ENCODE measurements around the gene PEX19. TPM values are rescaled to one million over a fixed set of nuclear protein-coding genes. Genes with fewer than 3 reads are reported as not detected.

The PEX19 gene
- total RNA-seq, 4 donors from 2014 or later: 61.9 to 151 (median 82.4) TPM

DNA sequence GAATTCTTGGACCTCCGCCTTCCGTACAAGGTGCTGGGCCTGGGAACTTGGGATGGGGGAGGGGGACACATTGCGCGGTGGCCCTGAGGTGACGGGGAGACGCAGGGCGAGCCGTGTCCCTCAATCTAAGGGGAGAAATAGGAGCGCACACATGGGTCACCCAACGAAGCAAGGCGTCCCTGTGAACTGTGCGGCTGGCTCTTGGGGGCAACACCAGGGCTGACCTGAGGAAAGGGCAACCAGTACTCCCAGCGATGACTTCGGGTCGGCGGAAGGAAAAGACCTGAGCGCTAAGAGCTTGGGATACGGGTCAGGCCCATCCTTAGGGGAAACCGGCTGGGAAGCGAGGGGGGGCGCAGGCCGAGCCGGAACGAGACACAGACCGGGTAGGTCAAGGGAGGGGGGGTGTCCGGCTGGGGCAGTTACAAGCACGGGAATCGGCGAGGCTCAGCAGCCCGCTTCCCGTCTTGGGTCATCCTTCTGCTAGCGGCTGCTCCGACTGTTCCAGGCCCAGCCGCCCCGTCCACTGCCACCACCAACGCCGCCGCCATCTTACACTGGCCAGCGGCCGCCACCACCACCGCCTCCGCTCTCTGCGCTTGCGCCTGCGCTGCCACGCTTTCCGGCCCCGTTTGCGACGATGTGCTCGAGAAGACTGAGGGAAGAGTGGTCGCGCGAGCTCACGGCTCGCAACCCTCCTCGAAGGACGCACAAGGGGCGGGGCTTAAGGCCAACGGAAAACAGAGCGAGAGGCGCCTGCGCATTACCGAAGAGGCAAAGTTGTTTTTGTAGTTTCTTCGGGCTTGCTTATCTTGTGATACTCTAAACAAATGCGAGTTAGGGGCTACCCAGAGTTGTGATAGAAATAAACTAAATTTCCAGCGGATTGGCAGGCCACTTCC, 22.8 kb downstream of the PEX19 start, which contains the start of gene DCAF8:
Gene DCAF8 (minus strand): TSS at position 657 of the 902 bp plus-strand sequence. CDS start 18,541 bp downstream, outside the sequence.
- peak within 1 kb of the TSS; percentile 96 to 99 (median 96) for H3K27ac ChIP-seq
- intact Hi-C loops (cut with DNase I; ENCODE audit: low total_unique reads): loop anchor here (1.0 kb wide), 1 partner anchor 23 kb away; the partner anchor contains the start of gene PEX19
- peak; percentile 80 to 89 for ATAC-seq

DNA sequence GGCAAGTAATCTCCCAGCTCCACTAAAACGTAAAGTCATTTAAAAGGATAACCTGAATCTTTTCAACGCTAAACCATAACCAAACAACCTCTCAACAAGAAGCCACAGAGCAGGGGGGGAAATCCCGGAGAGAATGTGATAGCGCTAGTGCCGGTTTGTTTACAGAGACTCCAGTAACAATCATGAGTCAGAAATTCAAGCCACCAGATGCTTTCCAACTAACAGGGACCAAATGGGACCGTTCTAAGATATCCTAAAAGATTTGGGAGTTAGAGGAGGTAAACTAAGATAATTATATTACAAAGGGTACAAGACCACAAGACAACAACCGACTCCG, 23.4 kb downstream of the PEX19 start:
- H3K36me3 ChIP-seq: no peaks in the 10 kb centered on the region
- DNase-seq (peak; percentile 63 to 79), ATAC-seq (peak; percentile 80 to 83)
- in situ Hi-C loops (cut with MboI; ENCODE audit: low sequenced_read_pairs in 4 of 4): no loop called here
- H3K9me3 ChIP-seq: no peaks in the 10 kb centered on the region
- H3K27ac ChIP-seq: peak overlapping the region; percentile 96 to 99 (median 96)
- intact Hi-C loops (cut with DNase I; ENCODE audit: low total_unique reads): no loop called here
- peak overlapping the region; percentile 74 to 91 (median 84) for H3K4me3 ChIP-seq
- H3K27me3 ChIP-seq: no peaks in the 10 kb centered on the region
- TF ChIP-seq, protein P1, sequence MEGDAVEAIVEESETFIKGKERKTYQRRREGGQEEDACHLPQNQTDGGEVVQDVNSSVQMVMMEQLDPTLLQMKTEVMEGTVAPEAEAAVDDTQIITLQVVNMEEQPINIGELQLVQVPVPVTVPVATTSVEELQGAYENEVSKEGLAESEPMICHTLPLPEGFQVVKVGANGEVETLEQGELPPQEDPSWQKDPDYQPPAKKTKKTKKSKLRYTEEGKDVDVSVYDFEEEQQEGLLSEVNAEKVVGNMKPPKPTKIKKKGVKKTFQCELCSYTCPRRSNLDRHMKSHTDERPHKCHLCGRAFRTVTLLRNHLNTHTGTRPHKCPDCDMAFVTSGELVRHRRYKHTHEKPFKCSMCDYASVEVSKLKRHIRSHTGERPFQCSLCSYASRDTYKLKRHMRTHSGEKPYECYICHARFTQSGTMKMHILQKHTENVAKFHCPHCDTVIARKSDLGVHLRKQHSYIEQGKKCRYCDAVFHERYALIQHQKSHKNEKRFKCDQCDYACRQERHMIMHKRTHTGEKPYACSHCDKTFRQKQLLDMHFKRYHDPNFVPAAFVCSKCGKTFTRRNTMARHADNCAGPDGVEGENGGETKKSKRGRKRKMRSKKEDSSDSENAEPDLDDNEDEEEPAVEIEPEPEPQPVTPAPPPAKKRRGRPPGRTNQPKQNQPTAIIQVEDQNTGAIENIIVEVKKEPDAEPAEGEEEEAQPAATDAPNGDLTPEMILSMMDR (IDR thresholded peaks at IDR 0.05 in 4 of 5, conservative IDR thresholded peaks at IDR 0.05 in 1 of 5): no peak
- peak in 1 of 2 donors; percentile 40 for TF ChIP-seq POLR2A (IDR thresholded peaks at IDR 0.05)
- H3K4me1 ChIP-seq: peaks cover 49 to 53% of the 10 kb centered on the region in 2 donors

More for the DNA sequence above, 22.8 kb downstream of the PEX19 start, which contains the start of gene DCAF8:
- DNase-seq: peak; percentile 97 to 98
- peaks cover 43 to 46% of the 10 kb centered on the region in 2 donors for H3K4me1 ChIP-seq
- H3K4me3 ChIP-seq: peak within 1 kb of the TSS; percentile 74 to 91 (median 84)
- no peaks in the 10 kb centered on the region for H3K36me3 ChIP-seq
- in situ Hi-C loops (cut with MboI; ENCODE audit: low sequenced_read_pairs in 4 of 4): no loop called here
- no peaks in the 10 kb centered on the region for H3K9me3 ChIP-seq
- TF ChIP-seq, protein P1 (IDR thresholded peaks at IDR 0.05 in 4 of 5, conservative IDR thresholded peaks at IDR 0.05 in 1 of 5): no peak
- peak; percentile 97 to 99 for TF ChIP-seq POLR2A (IDR thresholded peaks at IDR 0.05)
- H3K27me3 ChIP-seq: no peaks in the 10 kb centered on the region

DNA sequence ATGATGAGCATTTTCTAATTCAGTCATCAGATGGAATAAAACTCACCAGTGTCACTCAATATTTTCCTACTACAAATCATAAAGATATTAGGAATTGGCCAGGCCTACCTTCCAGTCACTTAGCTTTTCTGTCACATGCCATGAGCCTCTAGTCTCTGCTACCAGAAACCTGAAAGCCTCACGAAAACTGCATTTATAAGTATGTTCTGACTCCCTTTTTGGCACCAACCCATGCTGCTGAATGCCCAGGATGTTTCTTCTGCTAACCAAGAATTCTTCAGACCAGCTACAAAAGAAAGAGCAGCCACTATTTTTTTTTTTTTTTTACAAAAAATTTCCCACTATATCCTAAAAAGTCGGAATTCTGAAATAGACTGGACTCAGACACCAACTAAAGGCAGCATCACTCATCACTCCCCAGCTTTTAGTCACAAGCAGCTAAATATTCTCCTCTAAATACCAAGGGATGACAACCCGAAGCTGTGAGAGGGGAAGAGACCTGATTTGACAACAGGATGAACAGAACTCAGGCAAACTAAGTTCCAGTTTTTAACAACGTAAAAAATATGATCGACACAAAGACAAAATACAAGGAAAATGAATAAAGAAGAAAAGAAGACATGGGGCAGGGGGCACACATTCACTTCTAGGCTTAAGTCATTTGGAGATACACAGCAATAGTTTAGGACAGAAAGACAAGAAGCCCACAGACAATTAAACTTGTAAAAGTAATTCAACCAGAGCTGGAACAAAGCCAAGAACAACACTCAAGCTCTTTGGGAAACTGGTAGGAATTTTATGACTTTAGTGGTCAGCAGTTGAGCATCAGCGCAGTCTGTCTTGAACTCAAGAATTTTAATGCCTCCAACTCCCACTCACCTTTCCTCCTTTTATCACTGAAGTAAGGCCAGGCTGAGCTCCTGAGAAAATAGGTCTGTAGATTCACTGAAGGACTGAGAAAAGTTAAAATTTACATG, 24.2 kb downstream of the PEX19 start:
- DNase-seq (no peak), ATAC-seq (no peak)
- TF ChIP-seq POLR2A (IDR thresholded peaks at IDR 0.05): no peak
- TF ChIP-seq, protein P1 (IDR thresholded peaks at IDR 0.05 in 4 of 5, conservative IDR thresholded peaks at IDR 0.05 in 1 of 5): no peak
- Histone ChIP-seq H3K27me3 (no peaks in the 10 kb centered on the region), H3K27ac (peak overlapping the region; percentile 96 to 99 (median 96)), H3K4me3 (peak overlapping the region; percentile 74 to 91 (median 84)), H3K4me1 (peaks cover 57 to 61% of the 10 kb centered on the region in 2 donors), H3K9me3 (no peaks in the 10 kb centered on the region), H3K36me3 (no peaks in the 10 kb centered on the region)
- intact Hi-C loops (cut with DNase I; ENCODE audit: low total_unique reads) (no loop called here), in situ Hi-C loops (cut with MboI; ENCODE audit: low sequenced_read_pairs in 4 of 4) (no loop called here)

DNA sequence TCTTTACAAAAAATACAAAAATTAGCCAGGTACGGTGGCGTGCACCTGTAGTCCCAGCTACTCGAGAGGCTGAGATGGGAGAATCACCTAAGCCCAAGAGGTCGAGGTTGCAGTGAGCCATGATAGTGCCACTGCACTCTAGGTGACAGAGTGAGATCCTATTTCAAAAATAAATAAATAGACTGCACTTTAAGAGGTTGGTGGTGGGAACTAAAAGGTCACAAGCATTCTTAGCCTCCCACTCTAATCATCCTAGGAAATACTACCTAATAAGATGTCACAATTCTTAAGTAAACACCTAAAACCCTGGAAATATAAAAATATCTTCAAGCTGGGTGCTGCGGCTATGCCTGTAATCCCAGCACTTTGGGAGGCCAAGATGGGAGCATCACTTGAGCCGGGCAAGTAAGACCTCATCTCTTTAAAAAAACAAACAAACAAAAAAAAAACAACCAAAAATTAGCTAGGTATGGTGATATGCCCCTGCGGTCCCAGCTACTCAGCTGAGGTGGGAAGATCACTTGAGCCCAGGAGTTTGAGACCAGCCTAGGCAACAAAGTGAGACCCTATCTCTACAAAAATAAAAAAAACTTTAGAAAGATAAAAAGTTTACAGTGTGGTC, 26.6 kb downstream of the PEX19 start:
- H3K4me1 ChIP-seq: peaks cover 63 to 66% of the 10 kb centered on the region in 2 donors
- no peak for DNase-seq
- in situ Hi-C loops (cut with MboI; ENCODE audit: low sequenced_read_pairs in 4 of 4): loop anchor here in 2 of 4 donors (10.0 kb wide), 2 partner anchors 153 to 163 kb away; partner anchors contain the start of gene IGSF8 (in 1 of the 2)

More for the DNA sequence above, 26.6 kb downstream of the PEX19 start:
- TF ChIP-seq, protein P1 (IDR thresholded peaks at IDR 0.05 in 4 of 5, conservative IDR thresholded peaks at IDR 0.05 in 1 of 5): no peak
- no peak for TF ChIP-seq POLR2A (IDR thresholded peaks at IDR 0.05)
- no peak for ATAC-seq
- no peaks in the 10 kb centered on the region for H3K27me3 ChIP-seq
- intact Hi-C loops (cut with DNase I; ENCODE audit: low total_unique reads): no loop called here
- H3K36me3 ChIP-seq: peaks cover 0 to 9% of the 10 kb centered on the region in 2 donors
- peak overlapping the region; percentile 96 to 99 (median 96) for H3K27ac ChIP-seq
- H3K9me3 ChIP-seq: no peaks in the 10 kb centered on the region
- H3K4me3 ChIP-seq: peak overlapping the region in 1 of 4 donors; percentile 79
